Renal pelvis (tissue), 4 donors: Measurements from ENCODE around the gene PALLD. TPM values are rescaled to one million over a fixed set of nuclear protein-coding genes. Genes with fewer than 3 reads are reported as not detected.

ENCODE experiments used
- DNase-seq: peaks from one replicate; pipeline ENCODE4 v3.0.0-alpha.2; 2013
- polyA plus RNA-seq, 3 donors: library from polyadenylated mRNA; unstranded; fragments of 120-200 nt; gene quantifications; one replicate each; pipeline ENCODE4 v1.2.1, GENCODE V29; 2013; ENCODE audit not compliant: insufficient read length in 3 of 3

The PALLD gene
- polyA plus RNA-seq, 3 donors, result 173 to 183 (median 177) TPM

DNA sequence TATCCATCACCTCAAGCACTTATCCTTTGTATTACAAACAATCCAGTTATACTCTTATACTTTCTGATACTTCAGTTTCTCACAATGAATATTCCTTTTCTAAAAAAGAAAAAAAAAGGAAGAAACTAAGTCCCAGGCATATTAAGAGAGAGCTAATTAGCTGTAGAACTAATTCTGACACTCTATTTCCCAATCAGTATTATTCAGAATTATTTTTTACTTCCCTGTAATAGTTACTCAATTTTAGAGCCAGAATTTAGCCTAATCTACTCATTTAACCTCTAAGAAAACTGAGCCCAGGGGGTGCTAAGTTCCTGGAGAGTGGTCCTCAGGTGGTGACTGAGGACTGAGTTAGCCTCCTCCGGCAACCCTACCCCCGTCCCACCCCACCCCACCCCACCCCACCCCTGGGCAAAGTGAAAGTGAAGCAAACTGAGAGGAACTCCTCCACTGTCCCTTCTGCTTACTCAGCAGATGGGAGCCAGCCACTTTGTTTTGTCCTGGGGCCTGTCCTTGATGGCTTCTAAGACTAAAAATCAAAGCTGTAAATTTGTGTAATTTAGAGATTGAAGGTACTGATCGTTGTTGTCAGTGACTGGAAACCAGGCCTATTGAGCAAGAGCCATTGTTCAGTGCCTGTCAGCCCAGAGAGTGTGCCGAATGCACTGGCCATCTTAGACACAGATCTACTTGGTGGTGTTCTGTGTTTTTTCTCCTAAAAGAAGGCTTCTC is 351.1 kb downstream of the PALLD start:
- DNase-seq, result no peak

DNA sequence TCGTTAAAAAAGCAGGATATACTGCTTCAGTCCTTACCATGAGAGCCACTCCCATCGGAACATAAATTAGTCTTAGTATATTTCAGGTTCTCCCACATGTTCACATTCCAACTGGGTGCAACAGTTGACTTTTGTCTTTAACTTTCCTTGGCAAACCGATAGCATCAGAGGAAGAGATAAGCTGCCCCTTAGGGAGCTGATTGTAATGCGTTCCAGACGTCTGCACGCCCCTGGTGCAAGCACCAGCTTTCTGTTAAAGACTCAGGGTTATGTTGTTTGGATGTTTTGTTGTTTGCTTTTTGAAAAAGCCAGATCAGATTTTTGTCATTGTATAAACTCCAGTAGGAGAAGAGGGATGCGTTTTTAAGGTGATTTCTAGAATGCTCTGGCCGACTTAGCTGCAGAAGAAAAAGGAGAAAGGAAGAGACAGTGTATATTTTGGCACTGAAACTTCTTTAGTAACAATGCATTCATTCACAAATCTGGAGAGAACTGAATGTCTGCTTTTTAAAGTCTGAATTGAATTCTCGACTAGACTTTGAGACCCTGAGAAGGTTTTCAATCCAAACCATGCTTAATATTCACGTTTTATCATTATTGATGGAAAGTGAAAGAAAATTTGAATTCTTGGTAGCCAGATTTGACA is 352.3 kb downstream of the PALLD start:
- DNase-seq, result no peak

DNA sequence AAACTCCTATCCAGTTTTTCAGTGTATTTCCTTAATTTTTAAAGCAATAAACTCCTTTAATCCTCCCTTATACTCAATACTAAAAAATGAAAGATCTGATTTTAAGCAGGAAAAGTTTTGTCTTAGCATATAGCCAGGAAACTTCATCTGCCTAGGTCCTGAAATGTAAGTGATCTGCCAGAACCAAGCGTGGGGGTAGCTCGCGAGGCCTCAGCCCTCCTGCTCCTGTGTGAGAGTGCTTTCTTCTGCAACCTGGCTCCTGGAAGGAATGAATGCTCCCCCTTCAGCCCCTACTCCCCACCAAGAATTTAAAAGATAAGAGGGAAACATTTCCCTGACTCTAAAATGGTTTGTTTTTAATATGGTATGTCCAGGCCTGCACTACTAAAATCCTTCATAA is 353.1 kb downstream of the PALLD start:
- peak; percentile 33 for DNase-seq

DNA sequence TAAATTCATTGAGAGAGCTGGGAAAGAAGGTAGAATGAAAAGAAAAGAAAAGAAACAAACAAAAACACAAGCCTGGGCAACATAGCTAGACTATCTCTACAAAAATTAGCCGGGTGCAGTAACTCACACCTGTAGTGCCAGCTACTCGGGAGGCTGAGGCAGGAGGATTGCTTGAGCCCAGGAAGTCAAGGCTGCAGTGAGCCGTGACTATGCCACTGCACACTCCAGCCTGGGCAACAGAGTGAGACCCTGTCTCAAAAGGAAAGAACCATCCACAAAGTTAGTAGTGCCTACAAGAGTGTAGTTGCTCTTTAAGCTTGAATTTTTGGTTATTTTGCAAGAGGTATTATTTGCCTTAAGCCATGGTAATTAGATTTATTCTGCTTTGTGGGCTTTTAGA is 355.5 kb downstream of the PALLD start:
- no peak for DNase-seq

DNA sequence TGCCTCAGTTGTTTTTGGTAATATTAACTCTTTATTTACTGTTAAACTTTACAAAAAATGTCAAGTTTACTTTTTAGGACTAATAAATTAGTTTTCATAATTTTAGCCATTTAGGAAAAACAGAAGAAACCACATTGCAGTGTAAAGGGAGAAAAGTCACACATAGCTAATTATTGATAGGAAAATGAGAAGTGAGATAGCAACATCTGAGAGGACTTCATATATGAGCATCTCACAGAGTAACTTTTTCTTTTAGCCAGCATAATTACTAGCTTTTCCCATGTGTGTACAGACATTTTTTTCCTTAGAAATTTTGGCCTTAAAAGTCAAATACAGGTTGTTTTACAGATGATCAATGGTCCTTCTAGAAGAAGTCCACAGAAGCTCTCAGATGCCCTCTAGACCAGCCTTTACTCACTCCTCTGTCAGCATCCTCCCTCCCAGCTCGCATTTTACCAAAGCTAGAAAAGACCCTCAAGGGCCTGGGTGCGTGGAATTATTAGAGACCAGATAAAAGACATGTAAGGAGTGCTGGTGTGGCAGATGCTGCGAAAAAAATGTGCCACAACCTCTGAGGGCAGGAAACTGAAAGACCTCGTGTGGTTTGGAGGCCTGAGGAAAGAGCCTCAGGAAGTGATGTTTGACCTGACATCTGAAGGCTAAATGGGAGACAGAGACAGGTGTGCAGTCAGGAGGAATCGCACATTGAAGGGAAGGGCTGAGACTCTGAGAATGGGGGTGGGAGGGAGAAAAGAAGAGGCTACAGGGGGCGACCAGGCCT is 356.3 kb downstream of the PALLD start:
- DNase-seq, result no peak

DNA sequence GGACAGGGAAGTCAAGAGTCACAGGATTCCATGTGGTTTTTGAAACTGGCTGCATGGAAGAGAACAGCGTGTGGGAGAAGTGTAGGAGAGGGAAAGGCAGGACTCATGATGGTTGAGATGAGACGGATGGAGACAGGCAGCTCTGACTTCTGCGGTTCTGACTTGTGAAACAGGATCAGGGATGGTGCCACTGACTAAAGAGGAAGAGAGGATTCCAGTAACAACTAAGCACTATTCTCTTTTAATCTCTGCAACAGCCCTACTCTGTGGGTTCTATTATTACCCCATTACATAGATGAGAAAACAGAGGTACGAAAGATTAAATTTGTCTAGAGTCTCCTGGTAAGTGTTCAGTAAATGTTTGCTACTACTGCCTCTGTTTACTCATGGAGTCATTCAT is 356.9 kb downstream of the PALLD start:
- no peak for DNase-seq

DNA sequence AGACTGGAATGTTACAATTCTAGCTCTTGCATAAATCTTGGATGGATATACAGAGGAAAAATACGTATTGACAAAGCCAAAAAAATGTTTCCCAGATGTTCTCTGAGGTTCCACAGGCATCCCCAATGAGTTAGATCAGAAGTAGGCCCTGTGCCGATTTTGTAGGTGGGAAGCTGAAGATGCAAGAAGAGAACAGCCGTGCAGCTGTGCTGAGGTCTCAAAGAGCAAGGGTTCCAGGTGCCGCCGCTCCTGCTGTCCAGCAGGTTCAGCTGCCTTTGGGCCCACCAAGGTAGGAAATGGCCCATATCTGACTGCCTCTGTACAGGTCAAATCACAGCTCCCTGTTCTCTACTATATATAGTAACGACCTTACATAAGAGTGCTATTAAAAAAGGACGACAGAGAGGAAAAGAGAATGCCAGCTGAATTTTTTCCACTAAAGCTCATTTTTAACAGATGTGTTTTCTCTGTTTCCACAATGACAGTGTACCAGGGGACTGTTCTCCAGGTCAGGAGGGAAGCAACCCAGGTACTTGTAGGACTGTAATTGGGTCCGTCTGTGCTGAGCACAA is 357.6 kb downstream of the PALLD start:
- no peak for DNase-seq

DNA sequence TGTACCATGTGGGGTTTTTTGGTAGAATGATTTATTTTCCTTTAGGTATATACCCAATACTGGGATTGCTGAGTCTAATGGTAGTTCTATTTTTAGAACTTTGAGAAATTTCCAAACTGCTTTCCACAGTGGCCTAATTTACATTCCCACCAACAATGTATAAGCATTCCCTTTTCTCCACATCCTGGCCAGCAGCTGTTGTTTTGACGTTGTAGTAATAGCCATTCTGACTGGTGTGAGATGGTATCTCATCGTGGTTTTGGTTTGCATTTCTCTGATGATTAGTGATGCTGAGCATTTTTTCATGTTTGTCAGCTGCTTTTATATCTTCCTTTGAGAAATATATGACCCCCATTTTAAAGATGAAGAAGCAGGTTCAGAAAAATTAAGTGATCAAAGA is 359.5 kb downstream of the PALLD start:
- DNase-seq, result no peak

DNA sequence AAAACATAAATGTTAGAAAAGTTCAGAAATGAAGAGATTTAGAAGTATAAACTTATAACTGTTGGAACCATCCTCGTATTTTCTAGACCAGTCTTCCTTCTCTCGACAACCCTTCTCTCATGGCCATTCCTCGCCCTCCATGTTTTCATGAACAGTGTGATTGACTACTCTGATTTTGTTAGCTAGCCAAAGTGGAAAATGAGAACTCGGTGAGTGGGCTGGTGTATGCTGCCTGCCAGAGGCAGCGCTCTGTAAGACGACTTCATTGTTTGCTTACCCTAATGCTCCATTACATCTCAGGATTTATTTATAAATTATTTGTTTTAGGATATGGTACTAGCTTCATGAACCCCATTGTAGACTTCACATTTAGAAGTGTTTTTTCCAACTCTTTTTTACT is 360.2 kb downstream of the PALLD start:
- no peak for DNase-seq

DNA sequence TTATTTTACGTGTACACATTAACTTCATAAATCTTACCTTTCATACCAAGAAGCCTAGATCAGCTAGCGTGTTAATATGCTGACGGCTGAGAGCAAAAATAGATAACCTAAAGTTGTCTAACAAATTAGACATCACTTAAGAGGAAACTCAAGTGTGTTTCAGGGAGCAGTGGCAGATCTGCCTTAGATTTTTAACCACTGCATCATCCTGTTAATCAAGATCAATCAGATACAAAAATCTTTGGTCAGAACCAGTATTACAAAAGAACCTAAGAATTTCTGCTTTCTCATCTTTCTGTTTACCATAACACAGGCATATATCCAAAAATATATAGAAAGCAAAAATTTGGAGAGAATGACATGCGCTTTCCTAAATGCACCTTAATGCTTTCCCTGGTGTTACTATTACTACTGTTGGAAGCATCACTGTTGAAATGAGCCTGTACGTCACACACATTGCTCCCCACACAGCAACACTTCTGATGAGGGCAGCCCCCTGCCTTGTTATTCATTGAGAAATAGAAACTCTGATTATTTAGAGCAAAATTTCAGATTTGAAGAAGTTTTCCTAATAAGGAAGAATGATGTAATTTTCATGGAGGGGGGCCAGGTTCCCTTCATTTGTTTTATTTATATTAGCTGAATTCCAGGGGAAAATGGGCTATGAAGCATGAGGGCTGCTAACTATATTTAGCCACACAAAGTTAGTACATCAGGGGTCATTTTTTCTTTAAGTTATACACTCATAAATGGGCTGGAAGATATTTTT is 360.9 kb downstream of the PALLD start:
- DNase-seq, result no peak

DNA sequence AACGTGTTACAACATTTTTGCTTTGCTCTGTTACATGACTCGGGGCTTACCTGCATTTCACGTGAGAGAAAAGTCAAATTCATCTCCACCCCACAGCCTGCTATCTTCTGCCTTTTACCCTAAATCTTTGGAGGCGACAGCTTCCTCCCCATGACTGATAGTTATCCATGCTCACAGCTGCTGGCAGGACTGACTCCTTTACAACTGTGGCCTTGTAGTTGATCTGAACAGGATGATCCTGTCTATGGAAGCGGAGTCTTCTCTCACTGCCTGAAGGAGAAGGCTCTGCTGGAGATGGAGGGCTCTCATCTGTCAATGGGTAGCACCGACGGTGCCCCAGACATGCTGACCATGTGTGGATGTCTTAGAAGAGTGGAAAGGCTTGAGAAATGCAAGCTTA is 362.2 kb downstream of the PALLD start:
- DNase-seq, result no peak

DNA sequence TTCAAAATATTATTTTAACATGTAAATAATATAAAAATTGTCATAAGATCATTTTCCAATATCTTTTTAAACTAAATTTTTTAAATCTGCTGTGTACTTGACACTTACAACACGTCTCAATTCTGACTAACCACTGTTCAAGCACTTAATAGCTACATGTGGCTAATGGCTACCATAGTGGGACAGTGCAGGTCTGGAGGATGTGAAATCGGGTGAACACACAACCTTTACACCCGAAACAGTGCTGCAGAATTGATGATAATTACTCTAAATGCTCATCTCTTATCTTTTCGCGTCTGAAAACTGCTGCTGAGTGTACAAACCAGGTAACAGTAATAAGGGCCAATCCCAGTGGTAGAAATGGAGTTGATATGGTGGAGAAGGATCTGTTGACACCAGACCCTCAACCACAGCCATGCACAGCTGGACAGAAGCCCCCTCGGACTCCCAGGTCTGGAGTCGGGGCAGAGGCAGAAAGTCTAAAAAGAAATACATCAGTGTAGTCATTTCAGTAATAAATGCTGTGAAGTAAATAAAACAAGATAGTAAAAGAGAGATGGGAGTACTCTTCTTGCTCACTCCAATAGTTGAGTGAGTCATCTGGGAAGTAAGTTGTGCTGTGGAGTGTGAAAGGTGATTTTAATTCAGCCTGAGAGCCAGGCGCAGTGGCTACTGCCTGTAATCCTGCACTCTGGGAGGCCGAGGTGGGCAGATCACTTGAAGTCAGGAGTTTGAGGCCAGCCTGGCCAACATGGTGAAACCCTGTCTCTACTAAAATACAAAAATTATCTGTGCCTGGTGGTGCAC is 363.2 kb downstream of the PALLD start:
- DNase-seq, result no peak

DNA sequence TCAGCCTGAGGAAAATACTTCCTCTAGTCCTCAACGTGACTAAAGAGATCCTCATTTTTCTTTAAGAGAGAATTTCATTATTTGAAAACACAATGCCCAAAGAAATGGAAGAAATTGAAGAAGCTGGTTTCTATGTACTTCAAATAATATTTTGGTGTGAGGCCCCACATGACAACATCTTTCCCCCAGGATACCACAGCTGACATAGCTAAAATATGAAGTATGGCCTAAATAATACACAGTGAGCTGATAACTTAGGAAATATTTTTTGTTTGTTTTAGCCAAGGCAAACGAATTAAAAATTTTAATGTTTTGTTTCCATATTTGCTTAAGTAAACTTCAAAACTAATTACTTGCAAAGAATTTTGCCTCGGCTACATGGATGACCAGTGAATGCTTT is 364.0 kb downstream of the PALLD start:
- no peak for DNase-seq

DNA sequence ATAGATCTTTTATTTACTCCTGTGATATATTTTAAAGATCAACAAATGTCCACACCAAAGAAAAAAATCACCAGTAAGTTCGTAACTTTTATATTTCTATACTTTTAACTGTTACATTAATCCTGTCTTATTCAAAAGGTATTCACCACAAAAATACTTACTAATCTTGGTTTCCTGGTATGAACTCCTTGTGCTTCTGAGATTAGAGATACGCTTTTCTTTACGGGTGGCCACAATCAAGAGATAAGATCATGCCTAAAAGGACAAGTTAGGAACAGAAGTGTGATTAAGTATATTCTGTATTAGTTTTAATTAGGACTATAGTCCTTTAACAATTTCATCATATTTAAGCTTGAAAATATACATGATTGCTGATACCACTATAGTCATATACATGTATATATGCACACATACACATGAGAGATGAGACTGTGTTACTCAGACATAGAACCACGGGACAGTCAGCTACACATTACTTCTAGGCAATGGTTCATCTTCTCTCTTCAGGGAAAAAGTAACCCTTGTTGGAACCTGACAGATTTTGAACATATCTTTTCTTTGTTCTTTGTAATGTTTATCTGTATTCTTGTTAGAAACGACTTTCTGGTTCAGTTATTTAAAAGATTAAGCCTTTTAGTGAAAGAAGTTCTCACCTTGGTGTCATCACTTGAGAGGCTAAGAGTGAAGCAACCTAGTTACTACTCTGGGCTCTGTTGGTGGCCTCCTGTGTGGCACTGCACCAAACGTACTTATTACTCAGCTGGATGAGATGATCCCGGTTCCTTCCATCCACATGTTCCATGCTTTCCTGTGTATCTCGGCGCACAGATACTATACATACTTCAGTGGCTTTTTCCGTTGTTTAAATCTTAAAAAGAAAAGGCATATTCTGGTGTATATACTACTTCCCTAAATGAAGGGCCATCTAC is 367.1 kb downstream of the PALLD start:
- DNase-seq, result no peak

DNA sequence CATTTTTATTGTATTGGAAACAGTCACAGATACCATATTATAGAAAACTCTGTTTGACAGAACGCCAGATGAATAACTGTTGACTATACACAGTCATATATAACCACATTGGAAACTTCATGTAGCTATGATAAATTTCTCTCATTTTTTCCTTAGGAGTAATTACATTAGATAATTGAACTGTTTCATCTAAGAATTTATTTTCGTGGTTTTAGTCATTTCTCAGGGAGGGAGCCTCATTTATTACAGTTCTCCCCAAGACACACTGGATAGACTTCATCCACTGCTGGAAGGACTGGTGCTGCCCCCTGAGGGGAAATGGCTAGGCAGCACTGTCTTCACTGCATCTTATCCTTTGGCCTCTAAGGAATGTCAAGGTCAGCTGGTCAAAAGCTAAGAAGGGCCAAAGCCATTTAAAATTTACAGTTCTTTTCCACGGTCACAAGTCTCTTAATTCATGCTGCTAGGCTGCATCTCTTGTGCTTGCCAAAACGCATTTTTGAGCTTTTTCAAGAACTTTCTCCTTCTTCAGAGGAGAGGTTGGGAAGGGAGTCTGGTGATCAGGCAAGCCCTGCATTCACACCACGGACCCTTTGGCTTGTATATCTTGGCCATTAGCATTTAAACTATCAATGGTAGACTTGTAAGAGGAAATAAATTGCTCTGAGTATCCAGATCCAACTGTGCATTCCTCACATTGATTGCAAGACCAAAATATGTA is 368.1 kb downstream of the PALLD start:
- peak; percentile 80 for DNase-seq

DNA sequence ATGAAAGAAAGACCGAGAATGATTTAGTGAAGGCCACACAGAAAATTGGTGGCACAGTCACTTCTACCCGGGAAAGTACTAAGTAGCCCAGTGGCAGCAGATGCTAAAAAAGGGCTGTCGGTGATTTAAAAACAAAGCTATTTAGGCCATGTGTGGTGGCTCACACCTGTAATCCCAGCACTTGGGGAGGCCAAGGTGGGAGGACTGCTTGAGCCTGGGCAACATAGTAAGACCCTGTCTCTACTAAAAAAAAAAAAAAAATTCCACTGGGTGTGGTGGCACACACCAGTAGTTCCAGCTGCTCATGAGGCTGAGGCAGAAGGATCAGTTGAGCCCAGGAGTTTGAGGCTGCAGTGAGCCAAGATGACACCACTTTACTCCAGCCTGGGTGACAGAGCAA is 369.0 kb downstream of the PALLD start:
- DNase-seq, result no peak

DNA sequence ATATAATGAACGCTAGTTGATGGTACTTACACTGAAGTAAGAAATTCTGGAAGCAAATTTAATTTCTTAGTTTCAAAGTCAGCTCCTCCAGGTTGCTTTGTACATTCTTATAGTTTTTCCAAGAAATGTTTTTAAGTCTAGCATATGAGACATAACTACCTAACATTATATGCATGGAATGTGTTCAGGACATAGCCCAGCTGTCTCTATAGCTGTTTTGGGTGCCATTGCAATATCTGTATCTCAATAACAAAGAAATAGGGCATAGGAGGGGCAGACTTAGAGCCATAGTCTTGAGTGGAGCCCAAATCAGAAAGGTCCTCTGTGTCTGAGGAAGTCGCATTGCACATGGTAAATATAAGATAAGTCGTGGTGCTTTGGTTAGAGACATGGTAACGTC is 369.8 kb downstream of the PALLD start:
- no peak for DNase-seq

DNA sequence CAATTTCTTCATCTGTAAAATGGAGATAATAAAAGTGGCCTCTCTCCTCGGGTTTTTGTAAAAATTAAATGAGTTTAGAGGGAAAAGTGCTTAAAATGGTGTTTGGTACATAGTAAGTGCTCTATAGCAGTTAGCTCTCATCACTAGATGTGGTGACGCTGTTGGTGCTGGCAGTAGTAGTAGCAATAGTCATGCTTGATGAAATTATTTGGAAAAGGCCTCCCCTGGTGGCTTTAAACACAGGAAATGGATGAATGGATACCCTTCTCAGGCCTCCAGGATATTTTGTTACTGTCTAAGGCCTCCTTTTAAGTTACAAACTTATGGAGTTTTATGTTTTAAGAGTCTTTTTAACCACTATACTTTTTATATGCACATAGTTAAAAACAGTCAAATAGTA is 370.3 kb downstream of the PALLD start:
- no peak for DNase-seq
